Transverse colon (tissue), 3 donors: Measurements from ENCODE around the gene EGFR.

Experiments used
- EP300 ChIP-seq: sonication (generic); formaldehyde crosslinking; IDR thresholded peaks from one replicate; pipeline ENCODE4 v1.6.1; 2017; ENCODE audit warnings: antibody characterized with exemption, low read depth
- POLR2A ChIP-seq: fragments of 450-650 bp; IDR thresholded peaks from one replicate; pipeline ENCODE4 v1.6.1; 2016; ENCODE audit warnings: antibody characterized with exemption, mild to moderate bottlenecking, moderate library complexity
- TF ChIP-seq, protein P1 (sequence below), 5 experiments: fragments of 200-600 bp in 3 of 5; fragments of 450-650 bp in 2 of 5; sonication (generic) in 3 of 5; IDR thresholded peaks; 1 replicate in 2 of 5; 2 replicates in 3 of 5; pipeline ENCODE4 v1.5.1; 2016 to 2017; ENCODE audit warnings: antibody characterized with exemption in 5 of 5, inconsistent platforms in 3 of 5, mild to moderate bottlenecking in 2 of 5, moderate library complexity in 1 of 5

- TF ChIP-seq POLR2A: no peak
- TF ChIP-seq EP300: no peak
- TF ChIP-seq, protein P1, sequence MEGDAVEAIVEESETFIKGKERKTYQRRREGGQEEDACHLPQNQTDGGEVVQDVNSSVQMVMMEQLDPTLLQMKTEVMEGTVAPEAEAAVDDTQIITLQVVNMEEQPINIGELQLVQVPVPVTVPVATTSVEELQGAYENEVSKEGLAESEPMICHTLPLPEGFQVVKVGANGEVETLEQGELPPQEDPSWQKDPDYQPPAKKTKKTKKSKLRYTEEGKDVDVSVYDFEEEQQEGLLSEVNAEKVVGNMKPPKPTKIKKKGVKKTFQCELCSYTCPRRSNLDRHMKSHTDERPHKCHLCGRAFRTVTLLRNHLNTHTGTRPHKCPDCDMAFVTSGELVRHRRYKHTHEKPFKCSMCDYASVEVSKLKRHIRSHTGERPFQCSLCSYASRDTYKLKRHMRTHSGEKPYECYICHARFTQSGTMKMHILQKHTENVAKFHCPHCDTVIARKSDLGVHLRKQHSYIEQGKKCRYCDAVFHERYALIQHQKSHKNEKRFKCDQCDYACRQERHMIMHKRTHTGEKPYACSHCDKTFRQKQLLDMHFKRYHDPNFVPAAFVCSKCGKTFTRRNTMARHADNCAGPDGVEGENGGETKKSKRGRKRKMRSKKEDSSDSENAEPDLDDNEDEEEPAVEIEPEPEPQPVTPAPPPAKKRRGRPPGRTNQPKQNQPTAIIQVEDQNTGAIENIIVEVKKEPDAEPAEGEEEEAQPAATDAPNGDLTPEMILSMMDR (IDR thresholded peaks at IDR 0.05): no peak
Measured at GRCh38 chr7:55020466-55020871, 1.7 kb downstream of the EGFR start.
